ENCODE measurements around the gene LANCL2. TPM values are rescaled to one million over a fixed set of nuclear protein-coding genes. Genes with fewer than 3 reads are reported as not detected.

The LANCL2 gene, protein sequence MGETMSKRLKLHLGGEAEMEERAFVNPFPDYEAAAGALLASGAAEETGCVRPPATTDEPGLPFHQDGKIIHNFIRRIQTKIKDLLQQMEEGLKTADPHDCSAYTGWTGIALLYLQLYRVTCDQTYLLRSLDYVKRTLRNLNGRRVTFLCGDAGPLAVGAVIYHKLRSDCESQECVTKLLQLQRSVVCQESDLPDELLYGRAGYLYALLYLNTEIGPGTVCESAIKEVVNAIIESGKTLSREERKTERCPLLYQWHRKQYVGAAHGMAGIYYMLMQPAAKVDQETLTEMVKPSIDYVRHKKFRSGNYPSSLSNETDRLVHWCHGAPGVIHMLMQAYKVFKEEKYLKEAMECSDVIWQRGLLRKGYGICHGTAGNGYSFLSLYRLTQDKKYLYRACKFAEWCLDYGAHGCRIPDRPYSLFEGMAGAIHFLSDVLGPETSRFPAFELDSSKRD
- 10 to 100 TPM in 3 of 4 donors, 1 to 10 TPM in 1; 6.4 to 27.0 (median 15.6) TPM for total RNA-seq

GRCh38 chr7:55365205-55365674 is at the start of gene LANCL2:
Gene LANCL2 (plus strand): TSS chr7:55365337. CDS start chr7:55366026, 689 bp downstream.
- DNase-seq, result peak; percentile 60
- in situ Hi-C loops (cut with MboI; ENCODE audit: low pct_ligation_motif_present in 1 of 4, low pct_unique_long_range_greater_than_20kb in 1 of 4, low sequenced_read_pairs in 3 of 4), result no loop called here
- TF ChIP-seq POLR2A (IDR thresholded peaks at IDR 0.05), result no peak
- TF ChIP-seq POLR2AphosphoS5 (IDR thresholded peaks at IDR 0.05), result no peak
- TF ChIP-seq, protein P1, sequence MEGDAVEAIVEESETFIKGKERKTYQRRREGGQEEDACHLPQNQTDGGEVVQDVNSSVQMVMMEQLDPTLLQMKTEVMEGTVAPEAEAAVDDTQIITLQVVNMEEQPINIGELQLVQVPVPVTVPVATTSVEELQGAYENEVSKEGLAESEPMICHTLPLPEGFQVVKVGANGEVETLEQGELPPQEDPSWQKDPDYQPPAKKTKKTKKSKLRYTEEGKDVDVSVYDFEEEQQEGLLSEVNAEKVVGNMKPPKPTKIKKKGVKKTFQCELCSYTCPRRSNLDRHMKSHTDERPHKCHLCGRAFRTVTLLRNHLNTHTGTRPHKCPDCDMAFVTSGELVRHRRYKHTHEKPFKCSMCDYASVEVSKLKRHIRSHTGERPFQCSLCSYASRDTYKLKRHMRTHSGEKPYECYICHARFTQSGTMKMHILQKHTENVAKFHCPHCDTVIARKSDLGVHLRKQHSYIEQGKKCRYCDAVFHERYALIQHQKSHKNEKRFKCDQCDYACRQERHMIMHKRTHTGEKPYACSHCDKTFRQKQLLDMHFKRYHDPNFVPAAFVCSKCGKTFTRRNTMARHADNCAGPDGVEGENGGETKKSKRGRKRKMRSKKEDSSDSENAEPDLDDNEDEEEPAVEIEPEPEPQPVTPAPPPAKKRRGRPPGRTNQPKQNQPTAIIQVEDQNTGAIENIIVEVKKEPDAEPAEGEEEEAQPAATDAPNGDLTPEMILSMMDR (IDR thresholded peaks at IDR 0.05), result no peak
- TF ChIP-seq EP300 (IDR thresholded peaks at IDR 0.05; ENCODE audit: low read depth), result no peak
- peak within 1 kb of the TSS; percentile 95 to 99 (median 98) for H3K27ac ChIP-seq
- H3K4me1 ChIP-seq, result peaks cover 12 to 18% (median 16%) of the 10 kb centered on the region in 4 donors
- intact Hi-C loops (cut with DNase I; ENCODE audit: low total_unique reads), result no loop called here
- no peaks in the 10 kb centered on the region for H3K27me3 ChIP-seq
- no peaks in the 10 kb centered on the region for H3K9me3 ChIP-seq
- no peaks in the 10 kb centered on the region for H3K36me3 ChIP-seq
- 1 to 2% methylated on average over 8 to 28 of the region's 28 CpGs for WGBS, 2 donors (ENCODE audit: low coverage in 1 of 2)
- peak within 1 kb of the TSS; percentile 70 to 95 (median 84) for H3K4me3 ChIP-seq

GRCh38 chr7:55325371-55325792 is 39.8 kb upstream of the LANCL2 start:
- H3K27me3 ChIP-seq, result no peaks in the 10 kb centered on the region
- DNase-seq, result no peak
- WGBS, 2 donors (ENCODE audit: low coverage in 1 of 2), result 61 to 80% methylated on average over 1 to 4 of the region's 5 CpGs
- H3K9me3 ChIP-seq, result no peaks in the 10 kb centered on the region
- H3K36me3 ChIP-seq, result no peaks in the 10 kb centered on the region
- H3K4me3 ChIP-seq, result no peak overlapping the region
- no peak overlapping the region for H3K27ac ChIP-seq
- TF ChIP-seq POLR2AphosphoS5 (IDR thresholded peaks at IDR 0.05) (no peak), POLR2A (IDR thresholded peaks at IDR 0.05) (no peak), EP300 (IDR thresholded peaks at IDR 0.05; ENCODE audit: low read depth) (no peak)
- TF ChIP-seq, protein P1 (IDR thresholded peaks at IDR 0.05), result no peak
- H3K4me1 ChIP-seq, result peaks cover 0 to 5% (median 0%) of the 10 kb centered on the region in 4 donors
- in situ Hi-C loops (cut with MboI; ENCODE audit: low pct_ligation_motif_present in 1 of 4, low pct_unique_long_range_greater_than_20kb in 1 of 4, low sequenced_read_pairs in 3 of 4), result no loop called here
- intact Hi-C loops (cut with DNase I; ENCODE audit: low total_unique reads), result no loop called here

DNA sequence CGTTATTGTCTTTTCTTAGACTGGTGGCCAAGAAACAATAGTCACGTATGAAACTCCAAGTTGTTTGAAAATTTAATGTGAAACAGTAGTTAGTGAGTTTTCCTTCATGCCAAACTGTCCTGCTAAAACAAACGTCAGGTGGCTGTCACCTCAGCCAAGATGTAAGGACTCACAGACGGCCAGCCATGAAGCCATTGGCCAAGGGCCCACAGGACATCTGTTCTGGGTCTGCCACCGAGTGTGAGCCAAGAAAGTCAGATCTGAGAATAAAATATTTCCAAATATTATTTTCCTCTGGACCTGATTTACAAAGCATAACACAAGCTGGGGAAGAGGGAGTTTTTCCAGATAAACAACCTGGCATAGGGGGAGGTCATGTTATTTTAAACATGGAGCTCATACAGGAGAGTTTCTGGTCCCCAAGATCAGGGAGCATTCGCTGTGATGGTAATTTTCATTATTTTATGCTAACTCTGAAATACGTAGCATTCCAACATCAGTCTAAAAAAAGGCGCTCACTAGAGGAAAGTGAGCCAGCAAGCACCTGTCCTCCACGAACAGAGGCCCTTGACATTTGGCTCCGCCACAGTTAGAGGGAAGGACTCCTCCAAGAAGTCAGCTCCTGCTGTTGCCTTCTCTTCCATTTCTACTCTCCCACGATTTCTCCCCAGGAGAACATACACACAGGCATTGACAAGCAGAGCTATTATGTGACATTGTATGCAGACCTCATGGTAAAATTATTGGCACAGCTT is 38.9 kb upstream of the LANCL2 start:
- Histone ChIP-seq H3K27ac (no peak overlapping the region), H3K4me1 (peaks cover 0 to 5% (median 0%) of the 10 kb centered on the region in 4 donors), H3K9me3 (no peaks in the 10 kb centered on the region), H3K36me3 (no peaks in the 10 kb centered on the region), H3K27me3 (no peaks in the 10 kb centered on the region), H3K4me3 (no peak overlapping the region)
- WGBS, 2 donors (ENCODE audit: low coverage in 1 of 2), result 61 to 73% methylated on average over 9 to 11 of the region's 11 CpGs
- no peak for DNase-seq
- in situ Hi-C loops (cut with MboI; ENCODE audit: low pct_ligation_motif_present in 1 of 4, low pct_unique_long_range_greater_than_20kb in 1 of 4, low sequenced_read_pairs in 3 of 4), result no loop called here
- TF ChIP-seq POLR2AphosphoS5 (IDR thresholded peaks at IDR 0.05) (no peak), EP300 (IDR thresholded peaks at IDR 0.05; ENCODE audit: low read depth) (no peak), POLR2A (IDR thresholded peaks at IDR 0.05) (no peak)
- TF ChIP-seq, protein P1 (IDR thresholded peaks at IDR 0.05), result no peak
- intact Hi-C loops (cut with DNase I; ENCODE audit: low total_unique reads), result no loop called here

Measured in transverse colon (tissue), 4 donors.